ENCODE data around the gene ADAMTS19.

The ADAMTS19 gene

DNA sequence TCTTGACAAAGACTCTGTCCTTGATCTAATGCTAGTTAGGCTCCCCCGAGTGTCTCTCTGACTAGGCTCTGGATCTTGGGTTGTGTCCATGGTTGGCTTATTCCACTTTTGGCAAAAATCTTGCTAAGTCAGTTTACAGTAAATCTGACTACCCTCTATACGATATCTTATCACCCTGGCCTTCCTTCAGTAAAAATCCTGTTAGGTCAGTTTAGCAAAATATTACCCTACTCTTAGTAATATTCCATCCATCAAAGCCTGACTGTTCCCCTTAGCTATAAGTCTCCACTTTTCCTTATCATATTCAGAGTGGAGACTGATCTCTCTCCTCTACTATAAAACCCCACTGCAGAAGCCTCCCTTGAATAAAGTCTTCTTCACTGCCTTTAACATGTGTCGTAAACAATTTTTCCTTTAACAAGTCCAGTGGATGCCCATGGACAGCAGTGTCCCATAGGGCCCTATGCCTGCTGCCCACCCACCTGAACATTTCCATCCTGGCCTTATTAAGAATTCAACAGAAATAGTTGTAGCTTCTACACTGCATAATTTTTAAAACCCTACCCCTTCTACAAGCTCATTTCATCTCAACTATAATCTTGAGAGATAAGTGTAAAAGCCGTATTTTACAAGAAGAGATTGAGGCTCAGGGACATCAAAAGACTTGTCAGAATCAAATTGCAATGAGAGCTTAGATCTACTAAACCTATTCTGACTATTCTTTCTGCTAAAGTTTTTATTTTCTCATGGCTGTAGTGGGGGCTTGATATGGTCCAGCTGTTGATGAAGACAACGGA, 310.1 kb downstream of the ADAMTS19 start:
- DNase-seq (ENCODE audit: low read depth), result no peak

DNA sequence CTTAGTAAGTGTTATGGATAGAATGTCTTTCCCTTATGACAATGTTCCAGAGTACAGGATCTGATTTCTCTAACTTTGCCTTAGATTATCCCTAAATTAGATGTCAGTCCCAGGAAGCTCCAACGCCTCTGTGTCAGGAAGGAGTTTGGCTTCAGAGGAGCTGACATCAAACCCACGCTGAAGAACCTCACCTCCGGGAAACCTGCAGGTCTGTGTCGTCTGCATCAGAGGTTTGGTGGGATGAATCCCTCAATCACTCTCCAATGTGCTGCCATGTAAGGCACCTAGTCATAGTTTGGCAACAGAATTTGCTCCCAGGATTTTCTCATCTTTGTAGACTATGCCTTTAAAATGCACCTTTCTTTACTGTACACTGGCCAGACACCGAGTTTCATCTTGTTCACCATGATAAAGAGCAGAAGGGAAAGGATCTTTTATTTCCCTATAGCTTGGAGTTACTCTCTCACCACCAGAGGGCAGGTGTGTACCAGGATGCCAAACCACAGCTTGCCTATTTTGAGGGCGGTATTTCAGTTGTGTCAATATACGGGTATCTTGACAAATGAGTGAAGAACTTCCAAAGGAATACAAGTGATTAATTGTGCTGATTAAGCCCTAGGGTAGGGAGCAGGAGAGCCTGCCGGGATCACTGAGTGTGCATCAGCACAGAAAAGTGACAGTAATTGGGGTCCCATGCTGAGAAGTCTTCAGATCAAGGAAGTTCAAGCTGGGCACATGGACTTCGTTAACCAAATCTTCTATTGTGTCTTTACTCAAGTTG, 311.1 kb downstream of the ADAMTS19 start:
- no peak for DNase-seq (ENCODE audit: low read depth)

DNA sequence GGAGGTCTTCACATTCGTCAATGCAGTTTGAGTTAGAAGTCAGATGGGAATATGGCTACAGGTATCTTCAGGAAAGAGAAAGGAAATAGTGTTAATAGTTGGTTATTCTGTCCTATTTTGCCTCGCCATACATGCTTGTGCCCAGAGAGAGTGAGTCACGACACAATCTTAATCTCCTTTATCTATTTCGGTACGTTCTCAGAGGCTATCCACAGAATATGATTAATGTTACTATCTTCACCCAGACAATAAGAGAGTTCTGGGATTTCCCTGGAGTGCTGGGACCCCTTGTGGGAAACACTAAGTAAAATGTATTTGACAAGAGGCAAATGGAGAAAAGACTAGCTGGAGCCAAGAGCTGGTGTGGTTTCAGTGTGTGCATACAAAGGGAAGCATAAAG, 313.3 kb downstream of the ADAMTS19 start:
- DNase-seq (ENCODE audit: low read depth), result no peak

DNA sequence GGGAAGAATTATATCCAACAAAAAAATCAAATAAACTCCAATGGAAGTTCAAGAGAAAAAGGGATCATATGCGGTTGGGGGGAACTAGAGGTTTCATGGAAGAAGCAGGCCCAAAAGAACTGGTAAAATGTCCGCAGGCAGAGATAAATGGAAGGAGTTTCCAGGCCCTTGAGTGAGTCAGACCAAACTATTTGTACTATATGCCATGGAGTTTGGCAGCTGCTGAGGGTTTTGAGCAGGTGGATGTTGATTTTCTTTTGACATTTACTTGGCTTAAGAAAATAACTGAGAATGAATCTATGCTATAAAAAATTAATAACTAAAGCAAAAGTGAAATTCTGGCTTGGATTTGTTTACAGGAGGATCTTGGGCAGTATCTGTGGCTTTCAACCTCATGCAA, 321.5 kb downstream of the ADAMTS19 start:
- no peak for DNase-seq (ENCODE audit: low read depth)

Data from stimulated activated CD8-positive, alpha-beta memory T cell treated with anti-CD3 and anti-CD28 coated beads, Interleukin-15, amount 100 ng/mL, for 1 hour (primary cell).